ENCODE results near the gene NOL3.

NOL3 gene

DNA sequence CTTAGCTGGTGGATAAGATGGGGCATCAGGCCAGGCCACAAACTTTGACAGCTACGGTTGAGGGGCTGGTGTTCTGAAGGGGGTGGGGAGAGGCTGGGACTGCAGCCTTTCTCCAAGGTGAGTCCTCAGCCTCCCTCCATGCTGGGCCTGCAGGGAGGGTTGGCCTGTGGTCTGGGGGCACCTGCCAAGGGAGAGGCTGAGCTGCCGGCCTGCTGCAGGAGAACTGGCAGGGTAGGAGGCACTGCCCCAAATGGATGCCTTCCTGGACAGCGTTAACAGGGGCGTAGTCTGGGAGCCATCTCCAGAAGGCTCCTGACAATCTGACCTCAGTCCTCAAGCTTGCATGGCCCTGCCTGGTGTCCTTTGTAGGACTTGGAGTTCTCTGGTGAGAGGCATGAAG is 33.7 kb downstream of the NOL3 start:
- Histone ChIP-seq H3K9ac (ENCODE audit: low read depth, low read length, poor library complexity, severe bottlenecking) (no peak overlapping the region), H3K36me3 (ENCODE audit: insufficient read depth, low read length) (peaks cover 42% of the 10 kb centered on the region; the same call in 1 of the 2 replicates), H3F3A (ENCODE audit: low read depth) (no peaks in the 10 kb centered on the region), H3K4me3 (ENCODE audit: low read length, poor library complexity, severe bottlenecking) (no peak overlapping the region), H3K9me3 (ENCODE audit: insufficient read depth, low read depth, low read length) (no peaks in the 10 kb centered on the region), H3K4me1 (ENCODE audit: insufficient read depth, low read length, poor library complexity, severe bottlenecking) (no peaks in the 10 kb centered on the region), H4K20me1 (ENCODE audit: insufficient read depth, low read length, poor library complexity, severe bottlenecking) (no peaks in the 10 kb centered on the region), H2AFZ (ENCODE audit: low read length) (no peak overlapping the region), H3K4me2 (ENCODE audit: low read depth, low read length, poor library complexity, severe bottlenecking) (no peak overlapping the region), H3K9me2 (replicated peaks; ENCODE audit: low read depth, low read length) (no peaks in the 10 kb centered on the region), H3K79me2 (ENCODE audit: insufficient read depth, low read length) (no peaks in the 10 kb centered on the region), H3K27me3 (ENCODE audit: insufficient read depth, low read length, poor library complexity, severe bottlenecking) (no peaks in the 10 kb centered on the region)
- TF ChIP-seq, protein P1, sequence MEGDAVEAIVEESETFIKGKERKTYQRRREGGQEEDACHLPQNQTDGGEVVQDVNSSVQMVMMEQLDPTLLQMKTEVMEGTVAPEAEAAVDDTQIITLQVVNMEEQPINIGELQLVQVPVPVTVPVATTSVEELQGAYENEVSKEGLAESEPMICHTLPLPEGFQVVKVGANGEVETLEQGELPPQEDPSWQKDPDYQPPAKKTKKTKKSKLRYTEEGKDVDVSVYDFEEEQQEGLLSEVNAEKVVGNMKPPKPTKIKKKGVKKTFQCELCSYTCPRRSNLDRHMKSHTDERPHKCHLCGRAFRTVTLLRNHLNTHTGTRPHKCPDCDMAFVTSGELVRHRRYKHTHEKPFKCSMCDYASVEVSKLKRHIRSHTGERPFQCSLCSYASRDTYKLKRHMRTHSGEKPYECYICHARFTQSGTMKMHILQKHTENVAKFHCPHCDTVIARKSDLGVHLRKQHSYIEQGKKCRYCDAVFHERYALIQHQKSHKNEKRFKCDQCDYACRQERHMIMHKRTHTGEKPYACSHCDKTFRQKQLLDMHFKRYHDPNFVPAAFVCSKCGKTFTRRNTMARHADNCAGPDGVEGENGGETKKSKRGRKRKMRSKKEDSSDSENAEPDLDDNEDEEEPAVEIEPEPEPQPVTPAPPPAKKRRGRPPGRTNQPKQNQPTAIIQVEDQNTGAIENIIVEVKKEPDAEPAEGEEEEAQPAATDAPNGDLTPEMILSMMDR (conservative IDR thresholded peaks at IDR 0.05; ENCODE audit: low read length) = no peak
- no peak for TF ChIP-seq EZH2phosphoT487 (IDR thresholded peaks at IDR 0.05; ENCODE audit: borderline replicate concordance)

GRCh38 chr16:67206129-67206837 is 35.9 kb downstream of the NOL3 start:
- Histone ChIP-seq H3K9me2 (replicated peaks; ENCODE audit: low read depth, low read length) (no peaks in the 10 kb centered on the region), H3K9me3 (ENCODE audit: insufficient read depth, low read depth, low read length) (no peaks in the 10 kb centered on the region), H3K9ac (ENCODE audit: low read depth, low read length, poor library complexity, severe bottlenecking) (no peak overlapping the region), H4K20me1 (ENCODE audit: insufficient read depth, low read length, poor library complexity, severe bottlenecking) (no peaks in the 10 kb centered on the region), H3K79me2 (ENCODE audit: insufficient read depth, low read length) (no peaks in the 10 kb centered on the region), H3K4me2 (ENCODE audit: low read depth, low read length, poor library complexity, severe bottlenecking) (no peak overlapping the region), H3K27me3 (ENCODE audit: insufficient read depth, low read length, poor library complexity, severe bottlenecking) (no peaks in the 10 kb centered on the region), H3F3A (ENCODE audit: low read depth) (no peaks in the 10 kb centered on the region), H3K4me1 (ENCODE audit: insufficient read depth, low read length, poor library complexity, severe bottlenecking) (no peaks in the 10 kb centered on the region), H2AFZ (ENCODE audit: low read length) (no peak overlapping the region), H3K4me3 (ENCODE audit: low read length, poor library complexity, severe bottlenecking) (no peak overlapping the region), H3K36me3 (ENCODE audit: insufficient read depth, low read length) (peaks cover 29% of the 10 kb centered on the region; the same call in 1 of the 2 replicates)
- TF ChIP-seq EZH2phosphoT487 (IDR thresholded peaks at IDR 0.05; ENCODE audit: borderline replicate concordance) = no peak
- TF ChIP-seq, protein P1 (conservative IDR thresholded peaks at IDR 0.05; ENCODE audit: low read length) = no peak

- H3K9ac ChIP-seq (ENCODE audit: low read depth, low read length, poor library complexity, severe bottlenecking) = no peak overlapping the region
- no peaks in the 10 kb centered on the region for H3F3A ChIP-seq (ENCODE audit: low read depth)
- TF ChIP-seq, protein P1 (conservative IDR thresholded peaks at IDR 0.05; ENCODE audit: low read length) = no peak
- TF ChIP-seq EZH2phosphoT487 (IDR thresholded peaks at IDR 0.05; ENCODE audit: borderline replicate concordance) = no peak
- H3K9me2 ChIP-seq (replicated peaks; ENCODE audit: low read depth, low read length) = no peaks in the 10 kb centered on the region
- H2AFZ ChIP-seq (ENCODE audit: low read length) = no peak overlapping the region
- H4K20me1 ChIP-seq (ENCODE audit: insufficient read depth, low read length, poor library complexity, severe bottlenecking) = no peaks in the 10 kb centered on the region
- no peaks in the 10 kb centered on the region for H3K9me3 ChIP-seq (ENCODE audit: insufficient read depth, low read depth, low read length)
- H3K79me2 ChIP-seq (ENCODE audit: insufficient read depth, low read length) = no peaks in the 10 kb centered on the region
- H3K27me3 ChIP-seq (ENCODE audit: insufficient read depth, low read length, poor library complexity, severe bottlenecking) = no peaks in the 10 kb centered on the region
- peaks cover 23% of the 10 kb centered on the region; the same call in 1 of the 2 replicates for H3K36me3 ChIP-seq (ENCODE audit: insufficient read depth, low read length)
- H3K4me1 ChIP-seq (ENCODE audit: insufficient read depth, low read length, poor library complexity, severe bottlenecking) = no peaks in the 10 kb centered on the region
- no peak overlapping the region for H3K4me2 ChIP-seq (ENCODE audit: low read depth, low read length, poor library complexity, severe bottlenecking)
- H3K4me3 ChIP-seq (ENCODE audit: low read length, poor library complexity, severe bottlenecking) = no peak overlapping the region
Measured at GRCh38 chr16:67206838-67207248, 36.5 kb downstream of the NOL3 start.
